Suppressor macrophage (primary cell): ENCODE results near the gene HIGD1C.
A peak's percentile ranks its signal among the peaks of the same experiment; 100 is the strongest.
"Not testable (repeated sequence)": the region's sequence is repeated elsewhere in the genome, so short reads cannot be mapped to it uniquely, and the experiment has no call there.

Source experiments
- DNase-seq, 4 experiments: peaks; one replicate each; pipeline ENCODE4 v3.0.0-alpha.2; 2020 to 2022

The HIGD1C gene

DNA sequence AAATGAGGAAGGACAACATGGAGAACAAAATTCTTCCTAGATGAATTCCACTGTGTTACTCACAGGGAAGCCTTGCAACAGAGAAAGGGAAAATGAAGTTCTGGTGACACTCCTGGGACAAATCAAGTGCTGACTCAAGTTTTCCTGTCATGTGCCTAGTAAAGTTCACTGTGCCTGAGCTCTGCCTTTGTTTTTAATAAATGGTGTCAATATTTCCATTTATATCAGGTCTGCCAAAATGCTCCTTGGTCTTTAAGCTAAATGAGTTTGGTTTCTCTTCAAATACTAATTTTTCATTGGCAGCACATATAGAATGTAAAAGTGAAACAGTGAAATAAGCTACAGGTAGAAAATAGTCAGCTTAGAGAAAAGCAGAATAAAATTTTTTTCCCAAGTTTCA, 33.0 kb downstream of the HIGD1C start:
- peak; percentile 53 to 77 (median 62) for DNase-seq

DNA sequence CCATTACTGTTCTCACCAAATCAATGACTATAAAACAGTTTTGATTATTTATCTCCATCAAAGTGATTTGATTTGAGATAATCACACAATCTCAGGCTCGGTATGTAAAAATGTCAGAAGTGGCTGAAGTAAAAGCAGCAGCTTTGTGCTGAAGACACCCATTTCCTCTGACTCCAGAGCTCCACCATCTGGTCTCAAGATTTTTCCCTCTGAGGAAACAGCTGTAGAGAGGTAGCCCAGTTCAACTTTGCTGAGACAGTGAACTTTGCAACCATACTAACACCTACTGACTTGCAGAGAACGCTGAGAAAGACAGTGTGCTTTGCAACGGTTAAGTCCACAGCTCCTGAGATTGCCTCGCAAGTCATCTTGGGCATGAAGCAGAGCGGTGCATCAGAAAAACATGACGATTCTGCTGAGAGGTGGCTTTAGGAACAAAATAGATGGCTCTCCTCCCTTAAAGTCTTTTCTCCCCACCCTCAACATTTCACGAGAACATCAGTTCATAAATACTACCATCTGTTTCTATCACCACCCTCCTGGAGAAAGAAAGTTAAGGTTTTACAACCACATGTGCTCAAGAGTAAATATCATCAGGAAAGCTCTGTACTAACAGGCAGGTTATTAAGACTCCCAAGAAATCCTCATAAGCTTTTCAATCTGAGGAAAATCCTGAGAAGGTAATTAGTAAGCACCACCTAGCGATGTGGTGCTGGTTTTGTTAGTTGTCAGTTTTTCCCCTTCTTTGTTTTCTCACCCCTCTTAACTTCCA, 34.8 kb downstream of the HIGD1C start:
- DNase-seq, result peak; percentile 38 to 69 (median 57)

DNA sequence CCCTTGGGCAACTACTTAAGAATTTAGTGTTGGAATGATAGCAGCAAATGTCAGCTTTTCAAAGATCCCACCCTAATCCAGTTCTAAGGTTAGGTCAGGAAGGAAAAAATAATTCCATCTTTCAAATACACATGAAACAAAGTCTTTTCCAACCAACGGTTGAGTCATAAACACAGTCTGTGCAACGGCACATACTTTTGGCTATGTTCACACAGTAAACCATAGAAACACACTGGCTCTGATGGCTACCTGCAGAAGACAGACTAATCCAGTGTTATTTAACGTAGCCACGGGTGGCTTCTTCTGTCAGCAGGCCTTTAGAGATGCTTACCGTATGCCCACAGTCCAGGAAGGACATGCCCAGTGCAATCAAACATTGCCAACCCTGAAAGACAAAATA, 35.7 kb downstream of the HIGD1C start:
- no peak for DNase-seq

DNA sequence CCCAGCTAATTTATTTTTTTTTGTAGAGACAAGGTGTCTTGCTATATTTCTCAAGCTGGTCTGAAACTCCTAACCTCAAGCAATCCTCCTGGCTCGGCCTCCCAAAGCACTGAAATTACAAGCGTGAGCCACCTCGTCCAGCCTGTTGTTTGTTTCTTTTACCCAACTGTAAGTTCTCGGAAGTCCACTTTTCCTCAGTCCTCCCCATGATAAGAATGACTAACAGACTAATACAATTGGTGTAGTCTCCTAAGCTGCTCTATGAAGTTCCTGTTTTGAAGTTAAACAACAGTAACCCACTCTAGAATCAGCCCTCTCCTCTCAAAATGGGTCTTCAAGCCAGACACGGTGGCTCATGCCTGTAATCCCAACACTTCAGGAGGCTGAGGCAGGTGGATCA, 36.5 kb downstream of the HIGD1C start:
- DNase-seq, result no peak

DNA sequence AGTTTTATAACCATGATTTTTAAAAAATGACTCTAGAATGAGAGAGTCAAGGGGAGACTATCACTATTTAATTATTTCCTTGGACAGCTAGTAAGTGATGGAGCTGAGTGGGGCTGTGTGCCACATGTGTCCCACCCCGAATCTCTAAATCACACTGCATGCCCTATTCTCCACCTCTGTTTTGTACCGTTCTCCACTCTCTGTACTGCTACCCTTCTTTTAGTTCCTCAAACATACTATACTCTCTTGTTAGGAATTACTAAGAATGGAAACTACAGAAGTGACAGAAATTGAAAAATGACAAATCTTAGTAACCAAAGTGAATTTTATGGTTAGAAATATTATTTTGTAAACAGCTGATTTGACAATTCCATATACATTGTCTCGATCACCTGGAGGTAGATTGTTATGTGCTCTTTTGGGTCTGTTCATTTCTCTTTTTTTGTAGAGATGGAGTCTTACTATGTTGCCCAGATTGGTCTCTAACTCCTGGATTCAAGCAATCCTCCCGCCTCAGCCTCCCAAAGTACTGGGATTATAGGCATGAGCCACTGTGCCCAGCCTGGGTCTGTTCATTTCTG, 37.9 kb downstream of the HIGD1C start:
- no peak for DNase-seq

DNA sequence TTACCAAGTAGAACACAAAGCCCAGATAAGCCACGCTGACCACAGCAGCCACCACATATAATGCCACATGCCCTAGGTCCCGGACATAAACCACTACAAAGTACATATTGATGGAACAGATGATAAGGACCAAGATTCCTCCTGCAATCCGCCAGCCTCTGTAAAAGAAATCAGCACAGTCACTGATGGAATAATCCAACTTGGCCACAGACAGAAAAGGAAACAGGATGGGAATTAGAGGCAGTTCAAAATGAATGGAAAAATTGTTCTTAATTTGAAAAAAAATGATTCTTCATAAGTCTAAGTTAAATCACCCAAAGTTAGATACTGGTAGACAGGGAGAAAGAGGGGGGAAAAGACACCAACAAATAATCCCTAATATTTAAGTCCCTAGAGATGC, 38.4 kb downstream of the HIGD1C start:
- no peak for DNase-seq

DNA sequence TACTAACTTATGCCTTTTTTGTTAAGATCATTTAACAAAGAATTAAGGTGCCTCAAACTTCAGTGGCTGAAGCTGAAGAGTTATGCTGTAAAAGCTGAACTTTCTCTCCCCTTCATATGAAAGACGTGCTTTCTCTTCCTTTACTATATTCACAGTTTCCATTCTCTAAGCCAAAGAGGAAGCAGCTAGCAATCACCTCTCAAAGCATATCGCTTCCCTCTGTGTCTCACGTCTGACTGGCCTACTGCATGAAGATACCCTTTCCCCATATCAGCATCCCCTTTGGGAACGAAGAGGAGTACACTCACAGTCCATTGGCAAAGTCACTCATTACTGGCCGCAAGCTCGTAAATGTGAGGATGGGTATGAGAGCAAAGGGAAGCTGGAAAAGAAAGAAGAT, 38.9 kb downstream of the HIGD1C start:
- peak in 3 of 4 experiments; percentile 18 to 37 (median 26) for DNase-seq

DNA sequence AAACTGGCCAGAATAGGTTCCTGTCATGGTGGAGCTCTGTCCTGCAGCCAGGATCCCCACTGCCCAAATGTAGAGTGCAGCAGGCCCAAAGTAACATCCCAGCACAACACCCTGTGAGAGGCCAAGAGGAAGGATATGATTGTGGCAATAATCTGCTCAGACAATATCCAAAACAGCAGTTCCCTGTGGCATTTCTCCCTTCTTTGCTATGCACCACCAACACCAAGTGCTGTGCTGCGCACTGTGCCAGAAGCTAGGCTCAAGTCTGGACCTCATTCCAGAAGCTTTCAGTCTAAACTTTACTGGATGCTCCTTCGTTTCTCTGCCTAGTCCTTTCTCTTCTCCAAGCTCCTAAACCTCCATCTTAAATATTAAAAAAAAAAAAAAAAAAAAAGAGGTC, 40.5 kb downstream of the HIGD1C start:
- DNase-seq, result peak in 3 of 4 experiments; percentile 34 to 52 (median 44)

DNA sequence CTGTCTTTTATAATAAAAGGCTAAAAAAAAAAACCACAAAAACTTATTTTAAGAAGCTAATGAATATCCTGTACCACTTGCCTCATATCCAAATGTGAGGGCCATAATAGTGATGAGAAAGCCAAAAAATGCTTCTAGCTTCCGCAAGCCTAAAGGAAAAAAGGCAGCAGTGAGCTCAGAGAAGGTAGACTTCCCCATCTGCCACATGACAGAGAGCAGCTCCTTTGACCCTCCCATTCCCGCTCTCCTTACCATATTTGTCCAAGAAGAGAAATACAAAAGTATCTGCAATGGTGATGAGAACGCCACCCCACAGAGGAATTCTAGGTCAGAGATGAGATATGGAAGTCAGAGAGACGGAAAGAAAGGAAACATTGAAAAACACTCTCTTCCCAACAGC, 46.7 kb downstream of the HIGD1C start:
- peak; percentile 61 to 85 (median 76) for DNase-seq

DNA sequence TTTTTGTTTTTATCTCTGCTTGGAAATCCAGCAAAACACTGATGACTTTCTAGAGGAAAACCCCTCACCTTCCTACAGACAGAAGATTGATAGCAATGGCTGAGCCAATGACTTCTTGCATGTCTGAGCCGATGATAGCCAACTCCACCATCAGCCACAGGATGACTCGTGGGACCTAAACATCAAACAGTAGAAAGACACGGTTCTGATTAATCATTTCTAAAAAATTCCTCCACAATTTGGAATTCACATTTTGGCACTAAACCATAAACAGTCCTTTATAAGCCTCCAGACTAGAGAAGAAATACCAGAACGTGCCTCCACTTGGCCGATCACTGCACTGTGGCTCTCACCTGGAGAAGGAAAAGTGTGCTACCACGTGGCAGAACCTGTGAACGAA, 47.9 kb downstream of the HIGD1C start:
- no peak for DNase-seq

DNA sequence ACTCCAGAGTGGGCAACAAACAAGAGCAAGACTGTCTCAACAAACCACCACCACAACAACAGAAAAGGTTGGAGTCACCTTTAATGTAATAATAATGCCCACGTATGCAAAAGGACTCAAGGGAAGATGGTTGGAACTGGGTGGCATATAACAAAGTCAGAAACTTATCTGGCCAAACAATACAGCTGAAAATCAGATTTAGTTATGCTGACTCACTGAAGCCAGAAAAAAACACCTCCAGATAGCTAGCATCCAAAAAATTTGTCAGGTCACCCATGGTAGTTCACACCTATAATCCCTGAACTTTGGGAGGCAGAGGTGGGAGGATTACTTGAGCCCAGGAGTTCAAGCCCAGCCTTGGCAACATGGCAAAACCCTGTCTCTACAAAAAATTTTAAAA, 49.5 kb downstream of the HIGD1C start:
- DNase-seq, result no peak

DNA sequence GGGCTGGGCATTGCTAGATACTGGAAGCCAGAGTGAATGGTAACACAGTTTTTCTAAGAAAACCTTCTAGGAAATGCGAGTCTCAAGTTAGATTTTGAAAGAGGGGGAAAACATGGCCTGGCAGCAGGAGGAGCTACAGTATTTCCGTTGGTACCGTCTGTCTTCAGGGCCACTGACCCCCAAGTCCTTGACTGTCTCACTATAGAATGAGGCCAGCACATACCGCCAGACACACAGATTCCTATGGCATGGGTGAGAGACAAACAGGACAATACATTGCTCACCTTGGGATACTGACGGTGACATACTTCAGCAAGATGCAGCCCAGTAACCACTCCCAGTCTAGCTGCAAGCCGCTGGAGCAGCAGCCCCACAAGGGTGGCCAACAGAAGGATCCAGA, 52.2 kb downstream of the HIGD1C start:
- no peak for DNase-seq

DNA sequence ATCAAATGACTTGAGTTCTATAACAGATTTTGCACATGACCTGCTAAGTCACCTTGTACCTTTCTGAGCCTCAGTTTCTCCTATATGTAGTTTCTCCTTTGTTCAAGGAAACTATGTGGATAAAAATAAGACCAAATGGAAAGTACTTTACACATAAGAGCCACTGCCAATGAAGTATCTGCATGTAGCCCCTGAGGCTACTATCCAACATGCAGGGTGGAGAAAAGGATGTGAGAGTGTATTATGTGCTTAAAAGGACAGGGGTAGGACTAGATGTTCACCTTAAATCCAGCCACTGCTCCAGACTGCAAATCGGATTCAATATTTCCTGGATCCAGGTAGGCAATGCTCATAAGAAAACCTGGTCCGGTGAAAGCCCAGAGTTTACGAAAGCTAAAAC, 52.7 kb downstream of the HIGD1C start:
- no peak for DNase-seq

DNA sequence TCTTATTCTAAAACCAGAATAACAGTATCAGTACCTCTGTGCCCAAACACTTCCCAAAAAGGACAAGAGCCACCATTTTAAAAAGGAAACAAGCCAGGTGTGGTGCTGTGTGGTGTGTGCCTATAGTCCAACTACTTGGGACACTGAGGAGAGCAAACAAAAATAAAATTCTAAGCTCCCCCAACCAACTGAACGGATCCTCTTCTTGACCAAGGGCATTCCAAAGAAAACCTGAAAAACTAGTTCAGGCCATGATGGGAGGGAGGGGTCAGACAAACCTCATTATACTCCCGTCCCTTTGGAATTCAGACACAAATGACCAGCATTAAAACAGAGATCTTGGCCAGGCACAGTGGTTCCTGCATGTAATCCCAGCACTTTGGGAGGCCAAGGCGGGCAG, 53.3 kb downstream of the HIGD1C start:
- no peak for DNase-seq

DNA sequence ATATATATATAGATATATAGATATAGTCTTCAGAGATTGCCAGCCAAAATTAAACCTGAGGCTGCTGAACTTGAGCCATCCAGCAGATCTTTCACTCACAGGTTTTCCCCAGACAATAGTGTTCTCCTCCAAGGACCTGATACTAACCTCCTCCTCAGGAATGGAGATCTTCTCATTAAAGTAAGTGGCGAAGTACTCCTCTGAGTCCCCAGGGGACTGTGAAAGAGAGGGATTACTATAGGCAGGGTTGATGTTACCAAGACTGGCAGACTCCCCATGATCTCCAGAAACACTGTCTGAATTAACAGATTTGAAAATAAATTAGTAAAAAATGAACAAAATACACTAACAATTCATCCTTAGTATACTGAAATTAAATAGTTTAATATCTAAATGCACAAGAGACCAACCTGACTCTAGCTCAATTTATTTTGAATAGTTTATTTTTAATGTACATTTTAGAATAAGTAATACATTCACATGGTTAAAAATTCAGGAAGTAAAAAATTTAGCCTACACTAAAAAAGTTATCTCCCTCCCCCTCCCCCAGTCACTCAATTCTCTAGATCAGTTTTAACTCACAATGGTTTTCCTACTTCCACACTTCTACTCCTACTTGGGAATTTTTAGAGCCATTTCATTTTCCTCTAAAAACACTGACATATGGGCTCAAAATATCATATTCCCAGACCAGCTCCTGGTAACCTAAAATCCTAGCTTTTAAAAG, 56.1 kb downstream of the HIGD1C start:
- peak in 2 of 4 experiments; percentile 12 to 64 for DNase-seq

DNA sequence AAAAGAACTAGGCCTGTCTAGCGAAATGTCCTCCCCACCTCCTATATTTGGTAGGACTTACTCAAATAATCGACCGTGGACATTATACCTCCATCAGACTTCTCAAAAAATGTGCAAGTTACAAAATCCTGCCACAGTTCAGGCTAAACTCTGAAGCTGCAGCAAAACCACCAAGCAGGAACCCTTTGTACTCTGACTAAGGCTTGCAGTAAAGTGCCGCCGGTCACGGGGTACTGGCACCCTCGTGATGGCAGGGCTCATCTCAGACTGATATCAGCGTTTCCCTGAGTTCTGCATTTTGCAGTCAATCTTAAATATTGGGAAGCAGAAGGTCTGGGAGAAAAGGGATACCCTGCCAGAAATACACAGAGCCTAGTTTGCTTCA, 56.7 kb downstream of the HIGD1C start:
- DNase-seq, result peak; percentile 89 to 96 (median 96)

DNA sequence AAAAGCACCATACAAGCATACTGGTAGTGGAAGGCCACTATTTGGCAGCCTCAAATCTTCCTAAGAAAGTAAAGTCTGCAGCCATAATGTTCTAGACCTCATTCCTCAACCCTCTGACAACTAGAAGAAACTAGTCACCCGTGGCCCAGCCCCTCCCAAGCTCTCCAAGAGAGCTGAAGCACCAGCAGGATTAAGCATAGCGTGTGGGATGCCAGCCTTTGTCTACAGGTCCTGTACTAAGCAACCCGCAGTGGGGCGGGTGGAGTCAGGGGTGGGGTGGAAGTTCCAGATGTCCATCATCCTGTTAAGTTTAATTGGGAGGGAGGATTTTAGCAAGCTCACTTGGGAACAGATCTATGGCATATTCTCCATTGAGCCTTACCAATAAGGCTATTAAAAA, 59.6 kb downstream of the HIGD1C start:
- DNase-seq, result peak in 3 of 4 experiments; percentile 34 to 45 (median 40)

DNA sequence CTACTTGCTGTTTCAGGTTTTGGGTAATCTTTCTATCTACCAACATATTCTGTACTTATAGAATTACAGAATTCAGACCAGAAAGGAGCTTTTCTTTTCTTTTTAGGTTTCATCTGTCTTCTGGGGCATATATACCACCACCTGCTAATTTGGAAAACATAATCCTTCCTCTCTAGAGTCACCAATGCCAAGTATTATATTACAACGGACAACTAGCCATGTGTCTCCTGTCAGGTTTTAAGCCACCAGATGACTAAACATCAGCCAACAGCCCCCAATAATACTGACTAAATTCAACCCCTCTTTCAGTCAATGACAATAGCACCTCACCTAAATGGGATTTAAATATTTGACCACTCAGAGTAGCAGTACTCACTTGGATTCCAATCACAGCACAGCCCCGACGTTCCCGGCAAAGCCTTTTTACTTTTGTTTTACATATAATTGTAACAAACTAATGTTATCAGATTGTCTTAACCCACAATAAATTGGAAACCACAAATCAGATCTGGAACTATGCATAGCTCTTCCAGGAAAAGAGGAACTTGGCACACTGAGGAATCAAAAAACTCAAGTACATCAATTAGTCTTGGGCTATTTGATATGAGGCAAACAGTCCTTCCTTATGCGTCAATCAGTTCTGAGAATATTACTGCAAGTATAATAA, 60.4 kb downstream of the HIGD1C start:
- DNase-seq, result peak in 2 of 4 experiments; percentile 40 to 43

DNA sequence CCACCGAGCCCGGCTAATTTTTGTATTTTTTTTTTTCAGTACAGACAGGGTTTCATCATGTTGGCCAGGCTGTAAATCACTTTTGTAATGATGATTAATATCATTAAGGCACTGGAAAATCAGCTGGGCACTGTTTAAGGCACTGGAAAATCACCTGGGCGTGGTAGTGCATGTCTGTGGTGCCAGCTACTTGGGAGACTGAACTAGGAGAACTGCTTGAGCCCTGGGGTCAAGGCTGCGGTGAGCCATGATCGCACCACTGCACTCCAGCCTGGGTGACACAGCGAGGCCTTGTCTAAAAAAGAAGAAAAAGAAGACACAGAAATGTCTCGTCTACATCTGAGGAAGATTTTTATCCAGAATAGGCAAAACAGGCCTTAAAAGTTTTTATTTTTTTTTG, 61.1 kb downstream of the HIGD1C start:
- DNase-seq, result no peak

DNA sequence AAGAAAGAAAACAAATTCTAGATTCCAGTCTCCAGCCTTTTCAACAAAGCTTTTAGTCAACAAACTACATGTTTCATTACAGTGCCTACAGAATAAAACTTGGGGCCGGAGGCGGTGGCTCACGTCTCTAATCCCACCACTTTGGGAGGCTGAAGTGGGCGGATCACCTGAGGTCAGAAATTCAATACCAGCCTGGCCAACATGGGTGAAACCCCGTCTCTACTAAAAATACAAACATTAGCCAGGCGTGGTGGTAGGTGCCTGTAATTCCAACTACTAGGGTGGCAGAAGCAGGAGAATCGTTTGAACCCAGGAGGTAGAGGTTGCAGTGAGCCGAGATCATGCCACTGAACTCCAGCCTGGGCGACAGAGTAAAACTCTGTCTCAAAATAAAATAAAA, 62.1 kb downstream of the HIGD1C start:
- DNase-seq, result not testable (repeated sequence)

DNA sequence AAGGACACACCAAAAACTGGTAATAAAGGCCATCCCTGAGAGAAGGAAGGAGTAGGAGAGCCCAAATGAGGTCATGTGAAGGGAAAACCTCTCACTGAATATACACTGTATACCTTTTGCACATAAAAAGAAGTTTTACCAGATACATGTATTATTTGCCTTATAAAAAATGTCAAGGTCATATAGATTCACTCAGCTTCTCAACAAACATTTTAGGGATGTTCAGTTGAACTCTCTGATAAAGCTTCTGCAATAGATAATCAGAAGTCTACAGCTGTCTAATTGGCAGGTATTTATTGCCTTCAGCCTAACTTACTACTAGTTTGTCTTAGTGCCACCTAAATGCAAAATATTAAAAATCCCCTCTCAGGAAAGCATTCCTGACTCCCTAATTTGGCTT, 65.1 kb downstream of the HIGD1C start:
- no peak for DNase-seq

DNA sequence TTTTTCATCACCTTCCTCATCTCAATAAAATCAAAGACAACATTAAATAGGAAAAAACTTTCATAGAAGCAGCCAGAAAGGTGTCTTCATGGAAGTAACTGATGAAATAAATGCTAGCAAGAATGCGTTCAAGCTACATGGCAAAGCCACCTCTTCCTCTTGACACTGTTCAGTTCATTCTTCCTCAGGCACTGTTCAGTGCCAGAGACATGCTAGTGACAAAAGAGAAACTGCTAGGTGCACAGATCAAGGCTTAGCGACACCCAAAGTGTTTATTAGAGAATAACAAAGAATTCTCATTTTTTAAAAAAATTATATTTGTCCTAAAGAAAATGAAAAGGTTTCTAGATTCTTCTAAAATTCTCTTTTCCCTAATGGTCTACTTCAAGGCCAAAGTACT, 66.6 kb downstream of the HIGD1C start:
- DNase-seq, result no peak

DNA sequence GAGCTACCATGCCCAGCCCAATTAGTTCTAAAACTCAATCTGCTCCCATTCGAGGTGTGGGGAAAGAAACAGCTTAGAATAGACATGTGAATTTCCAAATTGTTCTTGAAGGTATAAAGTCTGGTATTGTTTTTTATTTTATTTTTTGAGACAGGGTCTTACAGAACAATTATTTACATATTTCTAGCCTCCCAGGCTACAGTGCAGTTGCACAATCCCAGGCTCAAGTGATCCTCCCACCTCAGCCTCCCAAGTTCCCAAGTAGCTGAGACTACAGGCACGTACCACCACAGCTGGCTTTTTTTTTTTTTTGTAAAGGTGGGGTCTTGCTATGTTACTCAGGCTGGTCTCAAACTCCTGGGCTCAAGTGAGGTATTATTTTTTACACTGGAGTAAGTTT, 67.6 kb downstream of the HIGD1C start:
- peak in 2 of 4 experiments; percentile 20 to 35 for DNase-seq
